ENCODE measurements around the gene CXCL5. TPM values are rescaled to one million over a fixed set of nuclear protein-coding genes. Genes with fewer than 3 reads are reported as not detected.

The CXCL5 gene
- total and polyA plus RNA-seq, 2 experiments from 2014 or later, result 7.5 to 7.6 TPM

- no peak for TF ChIP-seq NANOG (IDR thresholded peaks at IDR 0.05; ENCODE audit: borderline replicate concordance)
- no peak for TF ChIP-seq ETS1 (IDR thresholded peaks at IDR 0.05)
- no peak for TF ChIP-seq ZNF331 (CRISPR knock-in tag; IDR thresholded peaks at IDR 0.05; ENCODE audit: low read depth)
- TF ChIP-seq STAT1 (IDR thresholded peaks at IDR 0.05; ENCODE audit: unreplicated experiment), result no peak
- no peak for TF ChIP-seq EZH2phosphoT487 (IDR thresholded peaks at IDR 0.05; ENCODE audit: unreplicated experiment)
- TF ChIP-seq ZNF114 (CRISPR knock-in tag; IDR thresholded peaks at IDR 0.05), result no peak
- TF ChIP-seq CREB1 (CRISPR knock-in tag; IDR thresholded peaks at IDR 0.05; ENCODE audit: low read depth), result no peak
- TF ChIP-seq JUNB (IDR thresholded peaks at IDR 0.05; ENCODE audit: unreplicated experiment), result no peak
- TF ChIP-seq REST (IDR thresholded peaks at IDR 0.05; ENCODE audit: unreplicated experiment), result no peak
- TF ChIP-seq POLR2AphosphoS5 (IDR thresholded peaks at IDR 0.05; ENCODE audit: low read depth), result no peak
- TF ChIP-seq EZH2 (IDR thresholded peaks at IDR 0.05; ENCODE audit: low read depth, unreplicated experiment), result no peak
- TF ChIP-seq ZNF462 (CRISPR knock-in tag; IDR thresholded peaks at IDR 0.05), result no peak
- TF ChIP-seq CTCF (conservative IDR thresholded peaks at IDR 0.05; ENCODE audit: low read depth in 2 of 2), result no peak
Observed at GRCh38 chr4:74032064-74032463, 33.6 kb upstream of the CXCL5 start.

More at GRCh38 chr4:74032064-74032463, 33.6 kb upstream of the CXCL5 start:
- H3K36me3 Mint-ChIP-seq (ENCODE audit: low read depth), result no peaks in the 10 kb centered on the region; the same call in 2 of the 3 replicates
- H2AFZ ChIP-seq, result no peak overlapping the region
- H3K4me2 ChIP-seq, result no peak overlapping the region
- no peak for ATAC-seq
- H3K4me3 ChIP-seq, result no peak overlapping the region
- no peaks in the 10 kb centered on the region for H3K36me3 ChIP-seq (ENCODE audit: insufficient read depth)
- H3K4me1 Mint-ChIP-seq, result peaks cover 17% of the 10 kb centered on the region; the same call in 2 of the 3 replicates
- no peaks in the 10 kb centered on the region for H4K20me1 ChIP-seq (replicated peaks; ENCODE audit: insufficient read depth)
- H3K27me3 ChIP-seq (ENCODE audit: insufficient read depth), result no peaks in the 10 kb centered on the region
- no peaks in the 10 kb centered on the region for H3K9me2 ChIP-seq (ENCODE audit: insufficient read depth)
- no peak overlapping the region for H3K4me3 Mint-ChIP-seq
- DNase-seq (ENCODE audit: low spot score), result no peak
- no peaks in the 10 kb centered on the region for H3K9me3 Mint-ChIP-seq
- no peaks in the 10 kb centered on the region for H3K27me3 Mint-ChIP-seq (ENCODE audit: insufficient read depth, low read depth, poor library complexity)
- no peak overlapping the region for H3K27ac Mint-ChIP-seq
- H3K27ac ChIP-seq (ENCODE audit: low read depth), result no peak overlapping the region
- H3K79me2 ChIP-seq (replicated peaks; ENCODE audit: insufficient read depth), result no peaks in the 10 kb centered on the region
- H3K4me1 ChIP-seq (ENCODE audit: insufficient read depth), result peaks cover 16% of the 10 kb centered on the region
- H3F3A ChIP-seq (replicated peaks; ENCODE audit: low read depth), result no peaks in the 10 kb centered on the region
